GM18858 (cell line): ENCODE results near the gene PIAS2.
"Not testable (repeated sequence)": the region's sequence is repeated elsewhere in the genome, so short reads cannot be mapped to it uniquely, and the experiment has no call there.

ENCODE experiments used
- ATAC-seq: cut with Tn5 transposase; IDR thresholded peaks from one replicate; pipeline ENCODE4 v1.9.1; 2021; ENCODE audit not compliant: unreplicated experiment

The PIAS2 gene, protein sequence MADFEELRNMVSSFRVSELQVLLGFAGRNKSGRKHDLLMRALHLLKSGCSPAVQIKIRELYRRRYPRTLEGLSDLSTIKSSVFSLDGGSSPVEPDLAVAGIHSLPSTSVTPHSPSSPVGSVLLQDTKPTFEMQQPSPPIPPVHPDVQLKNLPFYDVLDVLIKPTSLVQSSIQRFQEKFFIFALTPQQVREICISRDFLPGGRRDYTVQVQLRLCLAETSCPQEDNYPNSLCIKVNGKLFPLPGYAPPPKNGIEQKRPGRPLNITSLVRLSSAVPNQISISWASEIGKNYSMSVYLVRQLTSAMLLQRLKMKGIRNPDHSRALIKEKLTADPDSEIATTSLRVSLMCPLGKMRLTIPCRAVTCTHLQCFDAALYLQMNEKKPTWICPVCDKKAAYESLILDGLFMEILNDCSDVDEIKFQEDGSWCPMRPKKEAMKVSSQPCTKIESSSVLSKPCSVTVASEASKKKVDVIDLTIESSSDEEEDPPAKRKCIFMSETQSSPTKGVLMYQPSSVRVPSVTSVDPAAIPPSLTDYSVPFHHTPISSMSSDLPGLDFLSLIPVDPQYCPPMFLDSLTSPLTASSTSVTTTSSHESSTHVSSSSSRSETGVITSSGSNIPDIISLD

DNA sequence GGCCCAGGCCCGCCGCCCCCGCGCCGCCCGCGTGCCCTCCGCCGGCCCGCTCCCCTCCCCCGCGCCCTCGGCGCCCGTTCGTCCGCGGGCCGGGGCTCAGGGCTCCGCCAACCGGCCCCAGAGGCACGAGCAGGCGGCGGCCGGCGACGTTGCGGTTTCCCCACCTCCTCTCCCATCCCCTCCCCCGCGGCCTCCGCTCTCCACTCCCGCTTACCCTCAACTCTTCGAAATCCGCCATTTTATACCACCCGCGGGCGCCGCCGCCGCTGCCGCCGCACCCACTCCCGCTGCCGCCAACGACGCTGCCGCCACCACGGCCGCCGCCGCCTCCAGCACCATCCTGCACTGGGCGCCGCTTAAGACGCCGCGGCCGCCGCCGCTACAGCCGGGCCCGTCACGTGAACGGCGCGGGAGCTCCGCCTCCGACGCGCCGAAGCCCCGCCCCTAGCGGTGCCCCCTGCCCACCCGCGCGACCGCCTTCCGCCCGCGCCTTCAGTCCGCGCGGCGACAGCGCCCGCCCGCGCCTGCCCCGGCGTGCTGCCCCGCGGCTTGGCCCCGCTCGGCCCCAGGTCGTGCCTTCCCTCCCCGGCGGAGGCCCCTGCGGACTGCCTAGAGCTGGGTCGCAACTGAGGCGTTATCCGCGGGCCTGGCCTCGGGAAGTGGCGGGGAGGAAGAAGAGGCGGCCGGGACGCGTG lies at the start of gene PIAS2, which contains the start of gene KATNAL2:
Gene PIAS2 (minus strand): TSS at position 400 of the 695 bp plus-strand sequence. CDS start 162 bp downstream, at position 238.
Gene KATNAL2 (plus strand): TSS at position 495 of the 695 bp plus-strand sequence. CDS start 29,271 bp downstream, outside the sequence.
- peak; percentile 66 for ATAC-seq

DNA sequence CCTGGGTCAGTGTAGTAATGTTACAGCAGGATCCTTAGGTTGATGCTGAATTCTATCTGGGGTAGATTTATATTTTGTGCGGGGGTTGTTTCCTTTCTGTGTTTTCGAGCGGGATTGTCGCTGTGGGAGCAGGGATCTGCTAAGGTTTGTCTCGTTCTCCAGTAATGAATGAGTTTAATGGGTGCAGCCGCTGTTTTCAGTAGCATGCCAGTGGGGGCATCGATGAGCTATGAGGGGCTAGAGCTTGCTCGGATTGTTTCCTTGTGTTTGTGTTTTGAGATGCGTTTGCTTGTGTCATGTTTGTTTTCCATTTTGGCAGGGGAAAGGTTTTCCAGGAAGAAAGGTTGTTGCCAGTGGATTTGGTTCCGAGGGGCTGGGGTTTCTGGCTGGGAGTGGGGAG lies 49.0 kb upstream of the PIAS2 start:
- ATAC-seq, result not testable (repeated sequence)

GRCh38 chr18:46964579-46965293 lies 47.4 kb upstream of the PIAS2 start:
- not testable (repeated sequence) for ATAC-seq

GRCh38 chr18:46963656-46964578 lies 46.6 kb upstream of the PIAS2 start:
- not testable (repeated sequence) for ATAC-seq

GRCh38 chr18:46958209-46958608 lies 40.9 kb upstream of the PIAS2 start:
- no peak for ATAC-seq

- ATAC-seq, result no peak
These were observed 35.9 kb upstream of the PIAS2 start for GRCh38 chr18:46953195-46953594.

GRCh38 chr18:46950064-46950656 lies 32.9 kb upstream of the PIAS2 start:
- ATAC-seq, result no peak

- ATAC-seq, result peak; percentile 81
These were observed 29.5 kb upstream of the PIAS2 start for GRCh38 chr18:46946656-46947282.

DNA sequence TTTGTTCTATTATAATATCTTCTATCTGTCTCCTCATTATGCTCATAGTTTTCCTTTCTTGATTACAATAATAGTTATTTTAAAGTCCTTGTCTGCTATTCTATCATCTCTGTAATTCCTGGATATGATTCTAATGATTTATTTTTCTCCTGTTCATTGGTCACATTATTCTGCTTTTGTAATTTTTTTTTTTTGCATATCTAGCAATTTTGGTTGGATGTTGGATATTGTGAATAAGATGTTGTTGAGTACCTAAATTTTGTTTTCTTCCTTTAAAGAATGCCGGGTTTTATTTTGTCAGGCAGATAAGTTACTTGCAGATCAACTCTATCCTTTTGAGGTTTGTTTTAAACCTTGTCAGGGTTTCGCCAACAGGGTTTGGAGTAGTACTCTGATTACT lies 25.3 kb upstream of the PIAS2 start:
- ATAC-seq, result no peak

DNA sequence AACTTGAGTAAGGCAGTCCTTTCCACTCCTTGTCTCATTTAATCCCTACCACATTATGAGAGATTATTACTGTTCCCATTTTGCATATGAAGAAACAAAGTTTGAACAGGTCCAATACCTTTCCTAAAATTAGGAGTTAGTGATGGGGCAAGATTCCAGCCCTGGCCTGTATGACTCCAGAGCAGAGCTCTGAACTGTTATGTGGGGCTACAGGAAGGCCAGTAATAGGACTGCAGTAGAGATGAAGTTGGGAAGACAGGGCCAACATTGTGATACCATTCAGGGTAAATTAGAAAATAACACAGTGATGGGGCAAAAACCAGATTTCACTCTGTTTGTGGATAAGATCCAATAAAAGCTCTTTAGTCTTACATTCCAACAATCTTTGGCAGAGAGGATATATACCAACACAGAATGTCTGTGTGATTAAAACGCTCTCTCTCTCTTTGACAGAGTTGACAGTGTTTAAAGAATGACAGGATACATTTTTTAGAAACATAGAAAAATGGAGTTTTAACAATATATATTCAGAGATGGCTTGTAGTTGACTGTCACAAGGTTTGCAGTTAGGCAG lies 22.8 kb upstream of the PIAS2 start:
- no peak for ATAC-seq

DNA sequence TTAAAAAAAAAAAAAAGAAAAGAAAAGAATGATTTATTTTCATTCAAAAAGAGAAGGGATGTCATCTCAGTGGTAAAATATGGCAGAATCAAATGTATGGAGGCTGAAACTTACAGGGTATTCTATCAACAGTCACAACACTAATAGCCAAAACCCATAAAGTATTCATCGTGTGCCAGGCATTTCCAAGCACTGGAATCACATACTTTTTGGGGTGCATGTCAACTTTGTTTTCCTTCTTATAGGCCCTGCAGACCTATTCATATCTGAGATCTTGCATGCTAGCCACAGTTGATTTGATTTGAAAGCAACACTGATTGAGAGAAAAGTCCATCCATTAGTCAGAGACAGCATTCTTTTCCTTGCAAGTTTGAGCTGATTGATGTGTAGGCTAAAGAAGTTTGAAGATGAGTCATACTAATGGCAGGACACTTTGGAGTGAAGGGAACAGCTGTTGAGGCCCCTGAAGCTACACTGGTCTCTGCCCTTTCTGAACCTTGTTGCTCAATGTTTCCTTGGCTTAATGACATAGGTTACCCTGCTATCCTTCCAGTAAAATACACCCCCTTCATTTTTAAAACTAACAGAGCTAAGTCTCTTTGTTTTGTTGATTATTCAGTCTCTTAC lies 22.1 kb upstream of the PIAS2 start:
- ATAC-seq, result no peak

- no peak for ATAC-seq
These were observed 3.3 kb upstream of the PIAS2 start for GRCh38 chr18:46920653-46921052.

DNA sequence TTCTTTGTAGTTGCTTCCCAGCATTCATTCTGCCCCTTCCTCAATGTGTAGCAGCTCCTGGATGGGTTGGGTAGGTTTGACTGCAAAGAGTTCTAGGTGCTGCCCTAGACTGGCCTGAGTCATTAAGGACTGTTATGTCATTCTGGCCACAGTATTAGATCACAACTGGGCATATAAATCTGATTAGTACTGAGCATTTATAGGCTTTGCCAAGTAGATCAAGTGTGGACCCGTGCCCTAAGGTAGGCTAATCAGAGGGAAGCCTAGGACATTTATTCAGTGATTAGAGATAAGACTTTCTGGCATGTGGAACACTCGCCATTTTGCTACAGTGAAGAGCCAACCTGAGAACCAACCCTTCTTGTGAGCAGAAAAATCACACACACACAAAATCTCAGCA lies 2.8 kb upstream of the PIAS2 start:
- ATAC-seq, result no peak

GRCh38 chr18:46917803-46918600 lies 695 bp upstream of the PIAS2 start:
- ATAC-seq, result no peak

GRCh38 chr18:46916551-46917107 lies 678 bp downstream of the PIAS2 start:
- peak; percentile 22 for ATAC-seq

- ATAC-seq, result no peak
These were observed 1.3 kb downstream of the PIAS2 start for GRCh38 chr18:46915800-46916550.
